HepG2 (cell line): ENCODE data around the gene DIPK1A. TPM values are rescaled to one million over a fixed set of nuclear protein-coding genes. Genes with fewer than 3 reads are reported as not detected.

Experiments used
- ATAC-seq: fragments of 200-7000 bp; cut with Tn5 transposase; 3 replicates; pipeline ENCODE4 v1.9.1; 2020; ENCODE audit warnings: mild to moderate bottlenecking, moderate library complexity
- BruUV-seq: library from RNA; stranded (reverse); fragments of 400-500 nt; replicated peaks from 2 replicates; lab custom pipeline; 2021; lab: Mats Ljungman, UMichigan
- CTCF ChIA-PET: fragments of 300-600 bp; formaldehyde crosslinking; extraction: SDS; loops from one replicate; lab custom pipeline; 2021; ENCODE audit warnings: low total read pairs, inconsistent platforms, low intra/inter-chr PET ratio; lab: Yijun Ruan, JAX
- POLR2A ChIA-PET: fragments of 350-600 bp; sonication (Branson Sonifier 250); formaldehyde crosslinking; loops from one replicate; lab custom pipeline; 2020; ENCODE audit warnings: antibody characterized with exemption, inconsistent platforms; lab: Yijun Ruan, JAX
- DNase-seq: peaks from one replicate; pipeline ENCODE4 v3.0.0-alpha.2; 2015; ENCODE audit warnings: low spot score
- FAIRE-seq: peaks from 3 replicates; lab custom pipeline; 2011; peaks lifted over from hg19 to GRCh38; lab: Jason Lieb, UNC
- H2AFZ ChIP-seq: one replicate; pipeline ENCODE4 v1.6.1; 2011; ENCODE audit warnings: low read length, inconsistent platforms
- H3K27ac ChIP-seq: fragments of 300-600 bp; 3 replicates; pipeline ENCODE4 v1.8.0; 2011; ENCODE audit warnings: mixed run types, mild to moderate bottlenecking, mixed read lengths, low read length, inconsistent platforms; ENCODE audit not compliant: insufficient read depth; ENCODE audit errors: extremely low read length
- H3K27me3 ChIP-seq, 2 experiments: fragments of 200-600 bp in 1 of 2; 2 replicates in 1 of 2; 3 replicates in 1 of 2; pipeline versions ENCODE4 v1.6.0 to v1.8.0; 2011; ENCODE audit warnings: low read length in 2 of 2, mild to moderate bottlenecking in 2 of 2, moderate library complexity in 2 of 2, inconsistent platforms in 1 of 2; ENCODE audit not compliant: insufficient read depth in 2 of 2, control insufficient read depth in 1 of 2
- H3K36me3 ChIP-seq, 2 experiments: fragments of 200-600 bp in 1 of 2; replicated peaks in 1 of 2; 2 replicates in 1 of 2; 3 replicates in 1 of 2; pipeline versions ENCODE4 v1.5.1 to v1.8.0; 2011; ENCODE audit warnings: low read length in 2 of 2, inconsistent platforms in 1 of 2; ENCODE audit not compliant: insufficient read depth in 2 of 2, control insufficient read depth in 1 of 2
- H3K4me1 ChIP-seq: 2 replicates; pipeline ENCODE4 v1.5.1; 2012; ENCODE audit warnings: low read length, inconsistent platforms; ENCODE audit not compliant: insufficient read depth
- H3K4me2 ChIP-seq: 2 replicates; pipeline ENCODE4 v1.6.0; 2011; ENCODE audit warnings: low read depth, low read length, inconsistent platforms
- H3K4me3 ChIP-seq, 3 experiments: fragments of 200-600 bp in 1 of 3; sonication (generic), shearing (Covaris generic) in 1 of 3; replicated peaks in 1 of 3; 2 replicates each; pipeline ENCODE4 v1.5.1; 2011 to 2016; ENCODE audit warnings: low read length in 3 of 3, inconsistent platforms in 2 of 3, low read depth in 2 of 3, mild to moderate bottlenecking in 2 of 3, control low read depth in 1 of 3, mixed read lengths in 1 of 3; ENCODE audit not compliant: insufficient read depth in 1 of 3
- H3K79me2 ChIP-seq: one replicate; pipeline ENCODE4 v1.6.1; 2011; ENCODE audit warnings: low read length, inconsistent platforms; ENCODE audit not compliant: insufficient read depth
- H3K9ac ChIP-seq: 2 replicates; pipeline ENCODE4 v1.6.0; 2011; ENCODE audit warnings: mild to moderate bottlenecking, low read depth, low read length, inconsistent platforms; ENCODE audit not compliant: insufficient read depth
- H3K9me3 ChIP-seq: 2 replicates; pipeline ENCODE4 v1.5.1; 2012; ENCODE audit warnings: mild to moderate bottlenecking, low read length
- H4K20me1 ChIP-seq: 2 replicates; pipeline ENCODE4 v1.6.0; 2011; ENCODE audit warnings: inconsistent platforms, mild to moderate bottlenecking, low read length, moderate library complexity; ENCODE audit not compliant: insufficient read depth
- HHEX ChIP-seq: IDR thresholded peaks from 2 replicates; pipeline ENCODE4 v1.6.1; 2016; ENCODE audit warnings: control low read depth
- HOXA7 ChIP-seq: sonication (generic); formaldehyde crosslinking; IDR thresholded peaks from 2 replicates; pipeline ENCODE4 v1.8.1; 2022; ENCODE audit warnings: mild to moderate bottlenecking, missing genetic modification reagents, moderate library complexity
- PATZ1 ChIP-seq: sonication (generic); formaldehyde crosslinking; IDR thresholded peaks from 2 replicates; pipeline ENCODE4 v1.4.0; 2020; ENCODE audit warnings: missing genetic modification reagents
- PHF20 ChIP-seq: sonication (generic); formaldehyde crosslinking; IDR thresholded peaks from 2 replicates; pipeline ENCODE4 v1.5.0; 2020; ENCODE audit warnings: mild to moderate bottlenecking, missing genetic modification reagents
- RBFOX2 ChIP-seq: fragments of 200-400 bp; formaldehyde crosslinking; IDR thresholded peaks from 2 replicates; pipeline ENCODE4 v1.6.1; 2017; ENCODE audit warnings: low read depth, mild to moderate bottlenecking, low read length
- REXO4 ChIP-seq: sonication (generic); formaldehyde crosslinking; IDR thresholded peaks from 2 replicates; pipeline ENCODE4 v1.8.0; 2022; ENCODE audit warnings: missing genetic modification reagents, mild to moderate bottlenecking, borderline replicate concordance
- TCF7 ChIP-seq: sonication (generic); IDR thresholded peaks from 2 replicates; pipeline ENCODE4 v1.6.1; 2016; ENCODE audit warnings: antibody characterized with exemption, low read depth
- ZBTB39 ChIP-seq: sonication (generic); formaldehyde crosslinking; IDR thresholded peaks from 2 replicates; pipeline ENCODE4 v1.5.0; 2020; ENCODE audit warnings: missing genetic modification reagents
- ZNF513 ChIP-seq: sonication (generic); formaldehyde crosslinking; conservative IDR thresholded peaks from 2 replicates; pipeline ENCODE4 v1.5.0; 2020; ENCODE audit warnings: missing genetic modification reagents
- ZNF614 ChIP-seq: IDR thresholded peaks from 2 replicates; pipeline ENCODE4 v1.6.1; 2018; ENCODE audit warnings: missing biosample characterization, missing genetic modification reagents, inconsistent platforms, borderline replicate concordance
- WGBS: methylation state at CpG from one replicate; pipeline ENCODE4 v1.1.6; 2017; ENCODE audit warnings: low lambda C conversion rate; 5-methylcytosine and 5-hydroxymethylcytosine counted together
- in situ Hi-C: cut with HindIII; loops from 2 replicates; pipeline ENCODE4 v1.10.0; 2017; ENCODE audit warnings: low pct_unique_long_range_greater_than_20kb; ENCODE audit not compliant: extremely low pct_ligation_motif_present
- intact Hi-C: fragments of 100-400 bp; cut with micrococcal nuclease; formaldehyde crosslinking; loops from one replicate; pipeline ENCODE4 v1.10.0; 2022; ENCODE audit not compliant: unreplicated experiment
- polyA plus RNA-seq, 8 experiments: library from polyadenylated mRNA; depleted of rRNA in 3 of 8; stranded (reverse) in 7 of 8; unstranded in 1 of 8; fragments of >200 nt; fragmentation: Illumina TruSeq in 4 of 8; extraction: Trizol in 4 of 8; gene quantifications; 2 replicates each; pipeline versions ENCODE4 v1.2.1 to v1.2.3, GENCODE V29; 2011 to 2016; ENCODE audit warnings: low read depth in 4 of 8, missing spikeins in 1 of 8, mixed read lengths in 1 of 8; ENCODE audit not compliant: insufficient read depth in 1 of 8
- total RNA-seq, 5 experiments: library from RNA; depleted of rRNA; stranded (reverse); fragments of >200 nt; fragmentation: Illumina TruSeq; extraction: Trizol; gene quantifications; 2 replicates each; pipeline ENCODE4 v1.2.3, GENCODE V29; 2016; ENCODE audit warnings: low read depth in 1 of 5
- TF ChIP-seq, protein P1 (sequence below): sonication (generic); formaldehyde crosslinking; IDR thresholded peaks from 2 replicates; pipeline ENCODE4 v1.8.0; 2022; ENCODE audit warnings: missing genetic modification reagents, mild to moderate bottlenecking, borderline replicate concordance
- TF ChIP-seq, protein P2 (sequence below): sonication (generic); formaldehyde crosslinking; IDR thresholded peaks from 2 replicates; pipeline ENCODE4 v1.4.0; 2020; ENCODE audit warnings: mild to moderate bottlenecking, missing genetic modification reagents

DIPK1A gene
- total and polyA plus RNA-seq, 2 of the 13 experiments (the other 11 are each of a cell fraction or from before 2014, with no cell fraction given): 8.4 TPM

DNA sequence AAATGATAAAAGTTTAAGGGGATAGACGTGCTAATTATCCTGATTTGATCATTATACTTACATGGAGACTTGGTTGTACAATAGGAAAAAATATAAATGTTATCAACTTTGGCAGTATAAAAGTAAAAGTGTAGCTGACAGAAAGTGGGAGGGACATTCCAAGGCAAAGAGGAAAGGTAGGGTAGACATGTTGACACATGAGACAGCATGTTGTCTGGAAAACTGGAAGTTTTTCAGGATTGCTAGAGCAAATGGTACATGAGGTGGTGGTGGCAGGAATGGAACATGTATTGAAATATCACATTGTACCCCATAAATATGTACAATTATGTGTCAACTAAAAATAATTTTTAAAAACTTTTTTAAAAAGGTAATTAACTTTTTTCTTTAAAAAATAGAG, 13.2 kb downstream of the DIPK1A start:
- no peak for ATAC-seq
- 95% methylated on average over 1 of the region's 1 CpG for WGBS
- H3K36me3 ChIP-seq: no peaks in the 10 kb centered on the region
- H3K79me2 ChIP-seq: peaks cover 36% of the 10 kb centered on the region
- no peak overlapping the region for H2AFZ ChIP-seq
- H3K27me3 ChIP-seq: no peaks in the 10 kb centered on the region
- H3K9me3 ChIP-seq: no peaks in the 10 kb centered on the region
- no peak overlapping the region for H3K4me2 ChIP-seq
- intact Hi-C loops: no loop called here
- peaks cover 72% of the 10 kb centered on the region for H3K4me1 ChIP-seq
- BruUV-seq: no TSS peak
- H4K20me1 ChIP-seq: no peaks in the 10 kb centered on the region
- no peak overlapping the region for H3K9ac ChIP-seq
- H3K4me3 ChIP-seq: no peak overlapping the region
- no peak overlapping the region for H3K27ac ChIP-seq
- ChIA-PET CTCF (no interaction called here), POLR2A (no interaction called here)
- FAIRE-seq: no peak
- no peak for DNase-seq
- in situ Hi-C loops: no loop called here
- TF ChIP-seq ZNF513: no peak
- no peak for TF ChIP-seq PATZ1 (CRISPR knock-in tag)
- no peak for TF ChIP-seq PHF20 (CRISPR knock-in tag)
- no peak for TF ChIP-seq HOXA7 (CRISPR knock-in tag)
- no peak for TF ChIP-seq ZBTB39 (CRISPR knock-in tag)
- no peak for TF ChIP-seq ZNF614
- no peak for TF ChIP-seq HHEX (CRISPR knock-in tag)
- TF ChIP-seq TCF7: no peak
- TF ChIP-seq RBFOX2: no peak
- TF ChIP-seq, protein P1, sequence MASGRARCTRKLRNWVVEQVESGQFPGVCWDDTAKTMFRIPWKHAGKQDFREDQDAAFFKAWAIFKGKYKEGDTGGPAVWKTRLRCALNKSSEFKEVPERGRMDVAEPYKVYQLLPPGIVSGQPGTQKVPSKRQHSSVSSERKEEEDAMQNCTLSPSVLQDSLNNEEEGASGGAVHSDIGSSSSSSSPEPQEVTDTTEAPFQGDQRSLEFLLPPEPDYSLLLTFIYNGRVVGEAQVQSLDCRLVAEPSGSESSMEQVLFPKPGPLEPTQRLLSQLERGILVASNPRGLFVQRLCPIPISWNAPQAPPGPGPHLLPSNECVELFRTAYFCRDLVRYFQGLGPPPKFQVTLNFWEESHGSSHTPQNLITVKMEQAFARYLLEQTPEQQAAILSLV: no peak
- no peak for TF ChIP-seq REXO4 (CRISPR knock-in tag)
- TF ChIP-seq, protein P2, sequence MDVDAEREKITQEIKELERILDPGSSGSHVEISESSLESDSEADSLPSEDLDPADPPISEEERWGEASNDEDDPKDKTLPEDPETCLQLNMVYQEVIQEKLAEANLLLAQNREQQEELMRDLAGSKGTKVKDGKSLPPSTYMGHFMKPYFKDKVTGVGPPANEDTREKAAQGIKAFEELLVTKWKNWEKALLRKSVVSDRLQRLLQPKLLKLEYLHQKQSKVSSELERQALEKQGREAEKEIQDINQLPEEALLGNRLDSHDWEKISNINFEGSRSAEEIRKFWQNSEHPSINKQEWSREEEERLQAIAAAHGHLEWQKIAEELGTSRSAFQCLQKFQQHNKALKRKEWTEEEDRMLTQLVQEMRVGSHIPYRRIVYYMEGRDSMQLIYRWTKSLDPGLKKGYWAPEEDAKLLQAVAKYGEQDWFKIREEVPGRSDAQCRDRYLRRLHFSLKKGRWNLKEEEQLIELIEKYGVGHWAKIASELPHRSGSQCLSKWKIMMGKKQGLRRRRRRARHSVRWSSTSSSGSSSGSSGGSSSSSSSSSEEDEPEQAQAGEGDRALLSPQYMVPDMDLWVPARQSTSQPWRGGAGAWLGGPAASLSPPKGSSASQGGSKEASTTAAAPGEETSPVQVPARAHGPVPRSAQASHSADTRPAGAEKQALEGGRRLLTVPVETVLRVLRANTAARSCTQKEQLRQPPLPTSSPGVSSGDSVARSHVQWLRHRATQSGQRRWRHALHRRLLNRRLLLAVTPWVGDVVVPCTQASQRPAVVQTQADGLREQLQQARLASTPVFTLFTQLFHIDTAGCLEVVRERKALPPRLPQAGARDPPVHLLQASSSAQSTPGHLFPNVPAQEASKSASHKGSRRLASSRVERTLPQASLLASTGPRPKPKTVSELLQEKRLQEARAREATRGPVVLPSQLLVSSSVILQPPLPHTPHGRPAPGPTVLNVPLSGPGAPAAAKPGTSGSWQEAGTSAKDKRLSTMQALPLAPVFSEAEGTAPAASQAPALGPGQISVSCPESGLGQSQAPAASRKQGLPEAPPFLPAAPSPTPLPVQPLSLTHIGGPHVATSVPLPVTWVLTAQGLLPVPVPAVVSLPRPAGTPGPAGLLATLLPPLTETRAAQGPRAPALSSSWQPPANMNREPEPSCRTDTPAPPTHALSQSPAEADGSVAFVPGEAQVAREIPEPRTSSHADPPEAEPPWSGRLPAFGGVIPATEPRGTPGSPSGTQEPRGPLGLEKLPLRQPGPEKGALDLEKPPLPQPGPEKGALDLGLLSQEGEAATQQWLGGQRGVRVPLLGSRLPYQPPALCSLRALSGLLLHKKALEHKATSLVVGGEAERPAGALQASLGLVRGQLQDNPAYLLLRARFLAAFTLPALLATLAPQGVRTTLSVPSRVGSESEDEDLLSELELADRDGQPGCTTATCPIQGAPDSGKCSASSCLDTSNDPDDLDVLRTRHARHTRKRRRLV: no peak
